Measurements from ENCODE around the gene TMEM42. TPM values are rescaled to one million over a fixed set of nuclear protein-coding genes. Genes with fewer than 3 reads are reported as not detected.

TMEM42 gene
- total RNA-seq, 4 donors from 2014 or later: 4.3 to 9.2 (median 7.0) TPM

DNA sequence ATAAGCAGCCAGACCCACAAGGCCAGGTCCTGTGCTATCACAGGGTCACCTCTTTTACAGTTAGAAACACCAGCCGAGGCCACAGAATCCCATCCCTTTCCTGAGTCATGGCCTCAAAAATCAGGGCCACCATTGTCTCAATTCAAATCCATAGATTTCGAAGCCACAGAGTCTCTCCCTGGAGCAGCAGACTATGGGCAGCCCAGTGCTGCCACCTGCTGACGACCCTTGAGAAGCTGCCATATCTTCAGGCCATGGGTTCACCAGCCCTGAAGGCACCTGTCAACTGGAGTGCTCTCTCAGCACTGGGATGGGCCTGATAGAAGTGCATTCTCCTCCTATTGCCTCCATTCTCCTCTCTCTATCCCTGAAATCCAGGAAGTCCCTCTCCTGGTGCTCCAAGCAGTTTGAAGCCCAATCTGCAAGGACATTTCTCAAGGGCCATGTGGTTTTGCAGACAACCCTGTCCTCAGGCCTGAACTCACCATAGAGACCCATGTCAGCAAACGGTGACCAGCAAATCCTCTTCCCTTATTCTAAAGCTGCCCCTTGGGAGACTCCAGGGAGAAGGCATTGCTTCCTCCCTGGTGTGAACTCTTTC lies 52.3 kb downstream of the TMEM42 start:
- intact Hi-C loops (cut with DNase I): loop anchor here (5.0 to 10.0 kb wide), 2 partner anchors 121 to 382 kb away; no protein-coding TSS in a partner anchor
- Histone ChIP-seq H3K36me3 (peaks cover 0 to 34% (median 0%) of the 10 kb centered on the region in 3 donors), H3K4me3 (no peak overlapping the region), H3K4me1 (peaks cover 0 to 7% (median 0%) of the 10 kb centered on the region in 3 donors), H3K27me3 (peaks cover 0 to 12% (median 2%) of the 10 kb centered on the region in 4 donors), H3K9me3 (peaks cover 0 to 4% (median 0%) of the 10 kb centered on the region in 3 donors), H3K27ac (no peak overlapping the region)
- WGBS, 2 donors: 28 to 56% methylated on average over 3 of the region's 4 CpGs
- DNase-seq: no peak
- TF ChIP-seq POLR2A (IDR thresholded peaks at IDR 0.05) (no peak), CTCF (IDR thresholded peaks at IDR 0.05) (peak; percentile 35 to 85 (median 76))

DNA sequence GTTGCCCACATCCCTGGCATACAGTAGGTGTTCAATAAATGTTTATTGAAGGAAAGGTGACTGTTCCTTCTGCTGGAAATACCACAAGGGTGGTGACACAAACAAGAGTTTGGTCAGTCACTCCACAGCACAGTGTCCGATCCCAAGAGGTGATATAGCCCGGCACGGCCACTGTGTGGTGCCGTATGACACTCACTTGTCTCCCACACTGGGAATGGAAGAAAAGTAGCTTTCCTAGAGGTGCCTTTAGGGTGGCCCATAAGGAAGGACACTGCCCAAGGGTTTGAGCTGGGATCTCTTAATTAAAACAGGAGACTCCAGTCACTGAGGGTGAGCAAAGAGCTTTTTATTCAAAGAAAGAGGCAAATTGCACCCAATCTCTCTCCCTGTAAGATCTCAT lies 53.2 kb downstream of the TMEM42 start:
- Histone ChIP-seq H3K4me3 (no peak overlapping the region), H3K4me1 (peaks cover 0 to 7% (median 0%) of the 10 kb centered on the region in 3 donors), H3K36me3 (peaks cover 0 to 41% (median 0%) of the 10 kb centered on the region in 3 donors), H3K27me3 (peaks cover 0 to 3% (median 0%) of the 10 kb centered on the region in 4 donors), H3K9me3 (no peaks in the 10 kb centered on the region), H3K27ac (no peak overlapping the region)
- WGBS, 2 donors: 48 to 60% methylated on average over 4 of the region's 4 CpGs
- intact Hi-C loops (cut with DNase I): loop anchor here (5.0 to 10.0 kb wide), 2 partner anchors 120 to 383 kb away; no protein-coding TSS in a partner anchor
- no peak for TF ChIP-seq POLR2A (IDR thresholded peaks at IDR 0.05)
- TF ChIP-seq CTCF (IDR thresholded peaks at IDR 0.05): peak in 5 of 6 experiments; percentile 11 to 59 (median 29)
- no peak for DNase-seq

Other genes with a start within 250 kb of the TMEM42 start
- gene ZNF197, start 236.9 kb upstream of the TMEM42 start, total RNA-seq: 10 to 100 TPM in 1 of 4 donors, 1 to 10 TPM in 3; 4.8 to 11.6 (median 6.8) TPM
- 10 to 100 TPM in 3 of 4 donors, 1 to 10 TPM in 1; 3.7 to 14.3 (median 11.3) TPM for gene ZNF35, start 213.2 kb upstream of the TMEM42 start, total RNA-seq
- 1 to 10 TPM; 1.7 to 7.2 (median 2.6) TPM for gene ZNF502, start 149.3 kb upstream of the TMEM42 start, total RNA-seq
- 1 to 10 TPM in 1 of 4 donors, under 1 TPM in 3; 0.72 to 6.5 (median 0.82) TPM for gene ZNF501, start 132.3 kb upstream of the TMEM42 start, total RNA-seq
- 10 to 100 TPM in 3 of 4 donors, 1 to 10 TPM in 1; 7.5 to 24.4 (median 16.2) TPM for gene KIAA1143, start 100.3 kb upstream of the TMEM42 start, total RNA-seq
- 1 to 10 TPM; 3.2 to 9.1 (median 4.9) TPM for gene KIF15, start 100.1 kb upstream of the TMEM42 start, total RNA-seq
- not detected for gene TGM4, start 12.7 kb downstream of the TMEM42 start, total RNA-seq
- gene ZDHHC3, start 114.3 kb downstream of the TMEM42 start, total RNA-seq: 10 to 100 TPM; 64.6 to 93.8 (median 73.0) TPM
- gene EXOSC7, start 114.3 kb downstream of the TMEM42 start, total RNA-seq: 10 to 100 TPM; 28.8 to 59.9 (median 47.6) TPM
- 10 to 100 TPM in 1 of 4 donors, 1 to 10 TPM in 3; 4.3 to 28.8 (median 6.9) TPM for gene CLEC3B, start 164.4 kb downstream of the TMEM42 start, total RNA-seq

Measured in esophagus squamous epithelium (tissue), 5 donors.